Nephron (organoid): Measurements from ENCODE around the gene RGS14.
A peak's percentile ranks its signal among the peaks of the same experiment; 100 is the strongest.

Source experiments
- H3K27ac Mint-ChIP-seq, 3 experiments: 2 replicates each; pipeline ENCODE4 v1.8.0; 2020; ENCODE audit warnings: mixed read lengths in 3 of 3, mild to moderate bottlenecking in 2 of 3, moderate library complexity in 1 of 3
- H3K27me3 Mint-ChIP-seq: 2 replicates; pipeline ENCODE4 v1.8.0; 2021; ENCODE audit warnings: low read depth, mild to moderate bottlenecking, moderate library complexity, mixed read lengths
- H3K36me3 Mint-ChIP-seq: 2 replicates; pipeline ENCODE4 v1.8.0; 2020; ENCODE audit warnings: low read depth, mixed read lengths
- H3K4me1 Mint-ChIP-seq: 2 replicates; pipeline ENCODE4 v1.8.0; 2020; ENCODE audit warnings: mixed read lengths
- H3K4me3 Mint-ChIP-seq, 3 experiments: 2 replicates each; pipeline ENCODE4 v1.8.0; 2020; ENCODE audit warnings: mild to moderate bottlenecking in 3 of 3, mixed read lengths in 3 of 3, moderate library complexity in 2 of 3
- H3K9me3 Mint-ChIP-seq: 2 replicates; pipeline ENCODE4 v1.8.0; 2020; ENCODE audit warnings: mixed read lengths
- CTCF ChIP-seq, 3 experiments: fragments of 200-600 bp; sonication (generic); IDR thresholded peaks; one replicate each; pipeline ENCODE4 v1.5.0; 2021; ENCODE audit warnings: antibody characterized with exemption in 3 of 3; ENCODE audit not compliant: unreplicated experiment in 3 of 3

RGS14 gene

GRCh38 chr5:177396078-177396477 is 38.4 kb downstream of the RGS14 start:
- Mint-ChIP-seq H3K27ac (no peak overlapping the region), H3K4me3 (no peak overlapping the region), H3K9me3 (no peaks in the 10 kb centered on the region), H3K36me3 (no peaks in the 10 kb centered on the region), H3K27me3 (peaks cover 12% of the 10 kb centered on the region), H3K4me1 (no peaks in the 10 kb centered on the region)
- no peak for TF ChIP-seq CTCF (IDR thresholded peaks at IDR 0.05; ENCODE audit: unreplicated experiment in 3 of 3)

DNA sequence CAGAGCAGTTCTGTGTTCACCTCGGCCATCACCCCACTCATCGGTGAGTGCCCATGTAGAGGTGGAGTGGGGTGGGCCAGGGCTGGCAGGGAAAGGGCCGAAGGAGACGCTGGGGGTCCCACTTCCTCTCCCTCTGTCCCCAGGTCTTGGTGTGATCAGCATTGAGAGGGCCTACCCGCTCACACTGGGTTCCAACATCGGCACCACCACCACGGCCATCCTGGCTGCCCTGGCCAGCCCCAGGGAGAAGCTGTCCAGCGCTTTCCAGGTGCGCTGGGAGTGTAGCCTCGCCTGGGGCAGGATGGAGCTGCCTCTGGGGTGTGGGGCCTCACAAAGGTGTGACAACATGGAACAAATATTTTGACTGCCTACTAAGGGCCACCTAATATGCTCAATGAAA is 39.1 kb downstream of the RGS14 start:
- no peaks in the 10 kb centered on the region for H3K9me3 Mint-ChIP-seq
- H3K27me3 Mint-ChIP-seq, result peaks cover 19% of the 10 kb centered on the region
- no peaks in the 10 kb centered on the region for H3K4me1 Mint-ChIP-seq
- H3K27ac Mint-ChIP-seq, result no peak overlapping the region
- TF ChIP-seq CTCF (IDR thresholded peaks at IDR 0.05; ENCODE audit: unreplicated experiment in 3 of 3), result no peak
- H3K4me3 Mint-ChIP-seq, result no peak overlapping the region
- H3K36me3 Mint-ChIP-seq, result no peaks in the 10 kb centered on the region

GRCh38 chr5:177397875-177398390 is 40.2 kb downstream of the RGS14 start:
- Mint-ChIP-seq H3K4me3 (no peak overlapping the region), H3K27me3 (peaks cover 30% of the 10 kb centered on the region), H3K9me3 (no peaks in the 10 kb centered on the region), H3K27ac (no peak overlapping the region), H3K36me3 (no peaks in the 10 kb centered on the region), H3K4me1 (peaks cover 6% of the 10 kb centered on the region)
- no peak for TF ChIP-seq CTCF (IDR thresholded peaks at IDR 0.05; ENCODE audit: unreplicated experiment in 3 of 3)

GRCh38 chr5:177399997-177400868 is 42.5 kb downstream of the RGS14 start, which contains the start of gene PFN3:
PFN3 (minus strand) TSS chr5:177400661; CDS start chr5:177400576, 85 bp downstream.
- Mint-ChIP-seq H3K27ac (no peak within 1 kb of the TSS), H3K4me1 (peaks cover 11% of the 10 kb centered on the region), H3K27me3 (peaks cover 49% of the 10 kb centered on the region), H3K4me3 (peak within 1 kb of the TSS in 1 of 3 experiments; percentile 23), H3K9me3 (no peaks in the 10 kb centered on the region), H3K36me3 (no peaks in the 10 kb centered on the region)
- TF ChIP-seq CTCF (IDR thresholded peaks at IDR 0.05; ENCODE audit: unreplicated experiment in 3 of 3), result no peak

DNA sequence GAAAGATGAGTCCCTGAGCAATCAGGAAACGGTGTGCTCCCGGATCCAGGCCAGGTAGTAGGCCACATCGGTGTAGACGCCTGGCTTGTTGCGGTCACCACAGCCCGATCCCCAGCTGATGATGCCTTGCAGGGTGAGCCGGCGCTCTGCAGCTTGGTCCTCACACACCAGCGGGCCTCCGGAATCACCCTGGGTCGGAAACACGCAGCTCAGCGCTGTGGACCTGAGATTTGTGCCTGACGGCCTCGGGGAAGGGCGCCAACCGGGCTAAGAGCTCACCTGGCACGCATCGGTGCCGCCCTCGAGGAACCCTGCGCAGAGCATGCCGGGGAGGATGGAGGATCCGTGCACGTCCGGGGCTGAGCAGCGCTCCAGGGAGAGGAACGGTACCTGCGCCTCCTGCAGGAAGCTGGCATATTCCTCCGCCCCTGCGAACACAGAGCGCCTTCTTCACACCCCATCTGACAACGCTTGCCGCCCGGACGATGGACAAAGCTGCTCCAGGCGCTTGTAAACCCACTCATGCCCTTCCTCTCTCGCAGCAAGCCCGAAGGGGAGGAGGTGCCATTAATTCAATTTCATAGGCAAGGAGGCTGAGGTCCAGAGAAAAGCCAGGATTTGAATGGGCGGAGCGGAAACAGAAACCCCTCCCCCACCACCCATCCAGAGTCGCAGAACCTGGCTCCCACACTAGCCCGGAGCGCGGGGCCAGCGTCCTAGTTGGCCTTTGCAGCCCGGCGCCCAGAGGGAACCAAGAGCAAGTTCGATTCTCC is 44.7 kb downstream of the RGS14 start:
- Mint-ChIP-seq H3K9me3 (no peaks in the 10 kb centered on the region), H3K27me3 (peaks cover 57% of the 10 kb centered on the region), H3K36me3 (no peaks in the 10 kb centered on the region), H3K27ac (peak overlapping the region in 2 of 3 experiments; percentile 69 to 72), H3K4me3 (peak overlapping the region; percentile 85 to 87 (median 86)), H3K4me1 (peaks cover 11% of the 10 kb centered on the region)
- TF ChIP-seq CTCF (IDR thresholded peaks at IDR 0.05; ENCODE audit: unreplicated experiment in 3 of 3), result peak; percentile 43 to 60 (median 47)
